Measurements from ENCODE around the gene TRPC4.

DNA sequence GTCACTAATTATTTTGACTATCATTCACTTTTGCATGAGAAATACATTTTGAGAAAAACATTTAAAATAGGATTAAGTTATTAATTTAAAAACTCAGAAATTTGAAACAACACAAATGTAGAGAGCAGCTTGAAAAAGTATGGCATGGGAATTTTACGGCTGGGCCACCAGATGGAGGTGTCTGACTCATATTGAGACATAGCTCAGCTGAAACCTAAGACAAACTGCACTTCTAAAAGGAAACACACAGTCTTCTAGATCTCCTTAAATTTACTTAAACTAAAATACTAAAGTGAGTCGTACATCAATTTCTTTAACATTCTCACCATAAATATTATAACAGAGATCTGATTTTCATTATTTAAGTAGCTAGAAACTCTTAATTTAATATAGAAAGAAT is 229.1 kb downstream of the TRPC4 start:
- TF ChIP-seq, protein P1, sequence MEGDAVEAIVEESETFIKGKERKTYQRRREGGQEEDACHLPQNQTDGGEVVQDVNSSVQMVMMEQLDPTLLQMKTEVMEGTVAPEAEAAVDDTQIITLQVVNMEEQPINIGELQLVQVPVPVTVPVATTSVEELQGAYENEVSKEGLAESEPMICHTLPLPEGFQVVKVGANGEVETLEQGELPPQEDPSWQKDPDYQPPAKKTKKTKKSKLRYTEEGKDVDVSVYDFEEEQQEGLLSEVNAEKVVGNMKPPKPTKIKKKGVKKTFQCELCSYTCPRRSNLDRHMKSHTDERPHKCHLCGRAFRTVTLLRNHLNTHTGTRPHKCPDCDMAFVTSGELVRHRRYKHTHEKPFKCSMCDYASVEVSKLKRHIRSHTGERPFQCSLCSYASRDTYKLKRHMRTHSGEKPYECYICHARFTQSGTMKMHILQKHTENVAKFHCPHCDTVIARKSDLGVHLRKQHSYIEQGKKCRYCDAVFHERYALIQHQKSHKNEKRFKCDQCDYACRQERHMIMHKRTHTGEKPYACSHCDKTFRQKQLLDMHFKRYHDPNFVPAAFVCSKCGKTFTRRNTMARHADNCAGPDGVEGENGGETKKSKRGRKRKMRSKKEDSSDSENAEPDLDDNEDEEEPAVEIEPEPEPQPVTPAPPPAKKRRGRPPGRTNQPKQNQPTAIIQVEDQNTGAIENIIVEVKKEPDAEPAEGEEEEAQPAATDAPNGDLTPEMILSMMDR (conservative IDR thresholded peaks at IDR 0.05 in 1 of 2, IDR thresholded peaks at IDR 0.05 in 1 of 2; ENCODE audit: extremely low read depth in 1 of 2, insufficient read depth in 1 of 2, low read depth in 1 of 2, low read length in 2 of 2), result peak; percentile 53 to 74
- TF ChIP-seq EZH2 (IDR thresholded peaks at IDR 0.05; ENCODE audit: borderline replicate concordance, low read length), result no peak
